ENCODE results near the gene PSD2.

PSD2 gene

DNA sequence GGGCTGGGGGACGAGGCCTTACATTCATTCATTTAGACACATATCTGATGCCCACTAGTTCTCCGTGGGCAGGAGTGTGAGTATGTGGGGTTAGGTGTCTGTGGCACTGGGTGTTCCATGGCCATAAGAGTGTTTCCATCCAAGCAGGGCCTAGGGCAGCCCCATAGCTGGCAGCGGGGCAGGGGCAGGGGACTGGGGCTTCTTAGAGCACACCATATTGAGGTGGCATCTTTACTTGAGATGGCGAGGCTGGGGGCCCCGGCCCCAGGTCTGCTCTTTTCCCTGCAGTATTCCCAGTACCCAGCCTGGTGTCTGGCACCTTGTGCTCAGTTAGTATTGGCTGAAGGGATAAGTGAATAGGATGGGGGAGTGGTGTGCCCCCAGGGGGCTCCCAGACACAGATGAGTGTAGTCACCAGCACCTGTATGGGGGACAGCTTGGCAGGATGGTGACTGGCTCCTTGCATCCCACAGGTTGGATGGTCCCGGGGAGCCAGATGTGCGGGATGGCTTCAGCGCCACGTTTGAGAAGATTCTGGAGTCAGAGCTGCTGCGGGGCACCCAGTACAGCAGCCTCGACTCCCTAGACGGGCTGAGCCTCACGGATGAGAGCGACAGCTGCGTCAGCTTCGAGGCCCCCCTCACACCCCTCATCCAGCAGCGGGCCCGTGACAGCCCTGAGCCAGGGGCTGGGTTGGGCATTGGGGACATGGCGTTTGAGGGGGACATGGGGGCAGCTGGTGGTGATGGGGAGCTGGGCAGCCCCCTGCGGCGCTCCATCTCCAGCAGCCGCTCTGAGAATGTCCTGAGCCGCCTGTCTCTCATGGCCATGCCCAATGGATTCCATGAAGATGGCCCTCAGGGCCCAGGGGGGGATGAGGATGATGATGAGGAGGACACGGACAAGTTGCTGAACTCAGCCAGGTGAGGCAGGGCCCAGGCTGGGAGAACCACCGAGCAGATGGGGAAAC is 17.5 kb downstream of the PSD2 start:
- DNase-seq (ENCODE audit: low read depth) = no peak
- TF ChIP-seq, protein P1, sequence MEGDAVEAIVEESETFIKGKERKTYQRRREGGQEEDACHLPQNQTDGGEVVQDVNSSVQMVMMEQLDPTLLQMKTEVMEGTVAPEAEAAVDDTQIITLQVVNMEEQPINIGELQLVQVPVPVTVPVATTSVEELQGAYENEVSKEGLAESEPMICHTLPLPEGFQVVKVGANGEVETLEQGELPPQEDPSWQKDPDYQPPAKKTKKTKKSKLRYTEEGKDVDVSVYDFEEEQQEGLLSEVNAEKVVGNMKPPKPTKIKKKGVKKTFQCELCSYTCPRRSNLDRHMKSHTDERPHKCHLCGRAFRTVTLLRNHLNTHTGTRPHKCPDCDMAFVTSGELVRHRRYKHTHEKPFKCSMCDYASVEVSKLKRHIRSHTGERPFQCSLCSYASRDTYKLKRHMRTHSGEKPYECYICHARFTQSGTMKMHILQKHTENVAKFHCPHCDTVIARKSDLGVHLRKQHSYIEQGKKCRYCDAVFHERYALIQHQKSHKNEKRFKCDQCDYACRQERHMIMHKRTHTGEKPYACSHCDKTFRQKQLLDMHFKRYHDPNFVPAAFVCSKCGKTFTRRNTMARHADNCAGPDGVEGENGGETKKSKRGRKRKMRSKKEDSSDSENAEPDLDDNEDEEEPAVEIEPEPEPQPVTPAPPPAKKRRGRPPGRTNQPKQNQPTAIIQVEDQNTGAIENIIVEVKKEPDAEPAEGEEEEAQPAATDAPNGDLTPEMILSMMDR (IDR thresholded peaks at IDR 0.05; ENCODE audit: low read depth, low read length, missing control alignments) = no peak
- no peak overlapping the region for H3K4me3 ChIP-seq (ENCODE audit: low read depth, low read length)

GRCh38 chr5:139814191-139814601 is 18.6 kb downstream of the PSD2 start:
- TF ChIP-seq, protein P1 (IDR thresholded peaks at IDR 0.05; ENCODE audit: low read depth, low read length, missing control alignments) = no peak
- DNase-seq (ENCODE audit: low read depth) = no peak
- no peak overlapping the region for H3K4me3 ChIP-seq (ENCODE audit: low read depth, low read length)

GRCh38 chr5:139814704-139815280 is 19.2 kb downstream of the PSD2 start:
- no peak overlapping the region for H3K4me3 ChIP-seq (ENCODE audit: low read depth, low read length)
- TF ChIP-seq, protein P1 (IDR thresholded peaks at IDR 0.05; ENCODE audit: low read depth, low read length, missing control alignments) = no peak
- DNase-seq (ENCODE audit: low read depth) = no peak

DNA sequence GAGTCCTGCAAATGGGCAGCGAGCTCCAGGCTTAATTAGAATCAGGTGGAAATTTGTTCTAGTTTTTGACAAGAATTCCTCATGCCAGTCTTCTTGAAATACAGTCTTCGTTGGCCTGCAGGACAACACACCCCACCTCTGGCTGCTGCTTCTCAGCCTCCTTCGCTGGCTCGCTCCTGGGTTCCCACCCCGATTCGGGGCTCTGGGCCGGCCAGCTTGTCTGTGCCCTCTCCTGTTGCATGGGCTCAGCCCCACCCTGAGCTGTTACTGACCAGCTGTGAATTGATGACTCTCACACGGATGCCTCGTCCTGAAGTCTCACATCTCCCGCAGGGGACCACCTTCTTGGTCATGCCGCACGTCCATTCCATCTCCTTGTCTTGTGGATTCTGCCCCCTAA is 21.0 kb downstream of the PSD2 start:
- no peak overlapping the region for H3K4me3 ChIP-seq (ENCODE audit: low read depth, low read length)
- no peak for DNase-seq (ENCODE audit: low read depth)
- TF ChIP-seq, protein P1 (IDR thresholded peaks at IDR 0.05; ENCODE audit: low read depth, low read length, missing control alignments) = no peak

- no peak overlapping the region for H3K4me3 ChIP-seq (ENCODE audit: low read depth, low read length)
- no peak for DNase-seq (ENCODE audit: low read depth)
- TF ChIP-seq, protein P1 (IDR thresholded peaks at IDR 0.05; ENCODE audit: low read depth, low read length, missing control alignments) = no peak
Observed at GRCh38 chr5:139817362-139817761, 21.8 kb downstream of the PSD2 start.

GRCh38 chr5:139817970-139818369 is 22.4 kb downstream of the PSD2 start:
- DNase-seq (ENCODE audit: low read depth) = no peak
- H3K4me3 ChIP-seq (ENCODE audit: low read depth, low read length) = no peak overlapping the region
- TF ChIP-seq, protein P1 (IDR thresholded peaks at IDR 0.05; ENCODE audit: low read depth, low read length, missing control alignments) = no peak

All from GM12864 (cell line).